ENCODE results near the gene APBB1IP.
"Not testable (repeated sequence)": the region's sequence is repeated elsewhere in the genome, so short reads cannot be mapped to it uniquely, and the experiment has no call there.

DNA sequence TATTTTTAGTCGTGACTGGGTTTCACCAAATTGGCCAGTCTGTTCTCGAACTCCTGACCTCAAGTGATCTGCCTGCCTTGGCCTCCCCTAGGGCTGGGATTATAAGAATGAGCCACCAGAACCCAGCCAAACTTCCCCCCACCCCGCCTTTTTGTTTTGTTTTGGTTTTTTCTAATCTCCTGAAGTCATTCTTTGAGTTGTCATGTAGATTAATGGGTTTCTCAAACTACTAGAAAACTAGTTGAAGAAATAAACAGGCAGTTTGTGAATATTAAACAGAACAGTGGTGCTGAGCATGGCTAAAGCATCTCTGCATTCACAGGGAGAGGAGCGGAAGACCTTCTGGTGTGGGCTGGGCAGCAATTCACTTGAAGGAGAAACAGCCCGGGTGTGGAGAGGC lies 151.7 kb downstream of the APBB1IP start:
- TF ChIP-seq CTCF, POLR2A (IDR thresholded peaks at IDR 0.05): not testable (repeated sequence)
